PFSK-1 (cell line): ENCODE measurements around the gene SLC43A1.
A peak's percentile ranks its signal among the peaks of the same experiment; 100 is the strongest.

Experiments
- FOXP2 ChIP-seq: optimal IDR thresholded peaks from 2 replicates; pipeline ENCODE3; 2011; ENCODE audit warnings: borderline replicate concordance, control low read depth, inconsistent platforms; ENCODE audit not compliant: insufficient read depth; ENCODE audit errors: extremely low read length, extremely low read depth
- POLR2AphosphoS5 ChIP-seq: IDR thresholded peaks from 2 replicates; pipeline ENCODE4 v1.6.1; 2012; ENCODE audit warnings: low read depth, mild to moderate bottlenecking, control low read depth, low read length, moderate library complexity
- REST ChIP-seq, 2 experiments: IDR thresholded peaks; 2 replicates each; pipeline versions ENCODE4 v1.6.1 to v1.8.0; 2011 to 2012; ENCODE audit warnings: low read depth in 2 of 2, low read length in 2 of 2, control low read depth in 1 of 2, inconsistent platforms in 1 of 2, mild to moderate bottlenecking in 1 of 2, moderate library complexity in 1 of 2; ENCODE audit not compliant: insufficient read depth in 1 of 2
- SIN3A ChIP-seq: IDR thresholded peaks from 2 replicates; pipeline ENCODE4 v1.6.1; 2012; ENCODE audit warnings: mild to moderate bottlenecking, low read length, moderate library complexity, borderline replicate concordance; ENCODE audit not compliant: insufficient read depth
- TAF1 ChIP-seq: IDR thresholded peaks from 2 replicates; pipeline ENCODE4 v1.6.1; 2012; ENCODE audit warnings: low read length, control low read depth, borderline replicate concordance; ENCODE audit not compliant: insufficient read depth

The SLC43A1 gene

GRCh38 chr11:57475191-57475590, 40.3 kb downstream of the SLC43A1 start:
- TF ChIP-seq SIN3A, result no peak
- no peak for TF ChIP-seq FOXP2
- TF ChIP-seq REST (IDR thresholded peaks at IDR 0.05; ENCODE audit: insufficient read depth in 1 of 2, low read depth in 2 of 2, low read length in 2 of 2), result no peak
- no peak for TF ChIP-seq TAF1
- TF ChIP-seq POLR2AphosphoS5, result no peak

- TF ChIP-seq POLR2AphosphoS5, result no peak
- TF ChIP-seq REST (IDR thresholded peaks at IDR 0.05; ENCODE audit: insufficient read depth in 1 of 2, low read depth in 2 of 2, low read length in 2 of 2), result peak; percentile 49 to 75; a peak in 3 of 4 replicates
- TF ChIP-seq FOXP2, result no peak
- no peak for TF ChIP-seq TAF1
- no peak for TF ChIP-seq SIN3A
Measured at GRCh38 chr11:57474803-57475115, 40.7 kb downstream of the SLC43A1 start.

DNA sequence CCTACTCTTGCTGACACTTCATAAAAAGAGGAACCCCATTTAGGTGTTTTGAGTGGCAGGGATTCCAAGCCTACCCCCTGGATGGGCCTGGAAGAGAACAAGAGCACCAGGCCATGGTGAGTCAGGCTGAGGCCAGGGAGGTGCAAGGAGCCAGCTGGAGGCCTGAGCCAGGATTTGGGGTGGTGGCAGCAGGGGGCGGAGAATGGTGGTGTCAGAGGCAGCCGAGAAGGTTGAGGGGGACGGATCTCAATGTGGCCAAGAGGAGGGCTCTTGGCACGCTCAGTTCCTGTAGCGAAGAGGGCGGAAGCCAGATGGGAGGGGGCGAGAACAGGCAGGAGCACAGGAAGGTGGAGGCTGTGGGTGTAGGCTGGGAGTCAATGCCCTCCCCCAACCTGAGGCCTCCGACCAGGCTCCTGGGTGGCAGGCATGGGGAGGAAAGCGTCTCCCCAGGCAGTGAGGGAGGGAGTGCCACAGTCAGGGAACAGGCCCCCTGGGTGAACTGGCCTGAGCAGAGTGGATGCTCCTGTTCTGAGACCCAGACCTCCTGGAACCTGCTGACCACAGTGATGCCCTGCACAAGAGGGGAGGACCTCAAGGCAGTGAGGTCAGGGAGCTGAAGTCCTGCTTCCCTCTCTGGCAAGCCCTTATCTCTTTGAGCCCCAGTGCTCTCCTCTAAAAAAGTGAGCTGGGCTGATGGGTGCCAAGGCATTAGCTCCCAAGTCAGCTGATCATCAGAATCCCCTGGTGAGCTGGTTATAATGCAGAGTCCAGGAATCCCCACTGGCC, 41.3 kb downstream of the SLC43A1 start:
- TF ChIP-seq TAF1, result no peak
- TF ChIP-seq FOXP2, result peak; percentile 71
- no peak for TF ChIP-seq POLR2AphosphoS5

GRCh38 chr11:57473285-57473841, 42.1 kb downstream of the SLC43A1 start:
- no peak for TF ChIP-seq TAF1
- TF ChIP-seq POLR2AphosphoS5, result peak; percentile 24; the same call in 1 of the 2 replicates

- TF ChIP-seq POLR2AphosphoS5, result no peak
- TF ChIP-seq SIN3A, result no peak
- no peak for TF ChIP-seq REST (IDR thresholded peaks at IDR 0.05; ENCODE audit: insufficient read depth in 1 of 2, low read depth in 2 of 2, low read length in 2 of 2)
- TF ChIP-seq TAF1, result no peak
Measured at GRCh38 chr11:57471496-57471895, 44.0 kb downstream of the SLC43A1 start.

- no peak for TF ChIP-seq SIN3A
- no peak for TF ChIP-seq TAF1
- TF ChIP-seq POLR2AphosphoS5, result no peak
- TF ChIP-seq FOXP2, result no peak
- TF ChIP-seq REST (IDR thresholded peaks at IDR 0.05; ENCODE audit: insufficient read depth in 1 of 2, low read depth in 2 of 2, low read length in 2 of 2), result no peak
Measured at GRCh38 chr11:57469268-57469667, 46.2 kb downstream of the SLC43A1 start.
